Body of pancreas (tissue), 4 donors: ENCODE data around the gene CEND1.

ENCODE experiments used
- POLR2A ChIP-seq, 3 donors: fragments of 450-650 bp; IDR thresholded peaks; one replicate each; pipeline ENCODE4 v1.6.1; 2016; ENCODE audit warnings: antibody characterized with exemption in 3 of 3, mild to moderate bottlenecking in 2 of 3
- TF ChIP-seq, protein P1 (sequence below), 7 experiments: fragments of 450-650 bp in 4 of 7; fragments of 200-600 bp in 3 of 7; sonication (generic) in 3 of 7; IDR thresholded peaks; one replicate each; pipeline ENCODE4 v1.5.1; 2016 to 2019; ENCODE audit warnings: antibody characterized with exemption in 7 of 7

DNA sequence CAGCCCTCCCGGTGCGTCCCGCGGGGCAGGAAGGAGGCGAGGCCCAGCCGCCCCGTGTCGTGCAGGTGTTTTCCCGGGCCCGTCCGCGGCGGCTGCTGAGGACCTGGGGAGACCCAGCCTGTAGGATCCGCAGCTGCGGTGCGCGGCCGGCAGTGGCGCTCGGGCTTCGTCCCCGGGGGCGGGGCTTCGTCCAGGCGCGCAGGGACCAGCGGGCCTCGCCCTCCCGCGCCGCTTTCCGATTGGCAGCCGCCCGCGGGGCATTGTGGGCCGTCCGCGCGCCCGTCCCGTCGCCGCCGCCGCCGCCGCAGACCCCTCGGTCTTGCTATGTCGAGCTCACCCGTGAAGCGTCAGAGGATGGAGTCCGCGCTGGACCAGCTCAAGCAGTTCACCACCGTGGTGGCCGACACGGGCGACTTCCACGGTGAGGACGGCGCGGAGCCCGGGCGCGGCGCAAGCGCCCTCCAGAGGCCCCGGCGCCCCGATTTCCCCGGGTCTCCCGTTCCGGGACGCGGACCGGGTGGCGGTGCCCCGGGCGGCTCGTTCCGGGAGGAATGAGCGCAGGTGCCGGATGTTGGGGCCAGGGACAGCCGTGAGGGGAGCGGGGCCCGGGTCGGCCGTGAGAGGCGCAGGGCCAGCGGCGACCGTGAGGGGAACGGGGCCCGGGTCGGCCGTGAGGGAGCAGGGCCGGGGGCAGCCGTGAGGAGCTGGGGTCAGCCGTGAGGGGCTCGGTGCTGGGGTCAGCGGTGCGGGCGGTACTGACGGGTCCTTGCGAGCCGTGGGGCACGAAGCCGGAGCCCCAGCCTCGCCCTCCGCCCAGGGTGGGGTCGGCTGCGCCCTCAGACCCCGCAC lies 42.5 kb downstream of the CEND1 start, which contains the start of gene TALDO1:
- TF ChIP-seq, protein P1, sequence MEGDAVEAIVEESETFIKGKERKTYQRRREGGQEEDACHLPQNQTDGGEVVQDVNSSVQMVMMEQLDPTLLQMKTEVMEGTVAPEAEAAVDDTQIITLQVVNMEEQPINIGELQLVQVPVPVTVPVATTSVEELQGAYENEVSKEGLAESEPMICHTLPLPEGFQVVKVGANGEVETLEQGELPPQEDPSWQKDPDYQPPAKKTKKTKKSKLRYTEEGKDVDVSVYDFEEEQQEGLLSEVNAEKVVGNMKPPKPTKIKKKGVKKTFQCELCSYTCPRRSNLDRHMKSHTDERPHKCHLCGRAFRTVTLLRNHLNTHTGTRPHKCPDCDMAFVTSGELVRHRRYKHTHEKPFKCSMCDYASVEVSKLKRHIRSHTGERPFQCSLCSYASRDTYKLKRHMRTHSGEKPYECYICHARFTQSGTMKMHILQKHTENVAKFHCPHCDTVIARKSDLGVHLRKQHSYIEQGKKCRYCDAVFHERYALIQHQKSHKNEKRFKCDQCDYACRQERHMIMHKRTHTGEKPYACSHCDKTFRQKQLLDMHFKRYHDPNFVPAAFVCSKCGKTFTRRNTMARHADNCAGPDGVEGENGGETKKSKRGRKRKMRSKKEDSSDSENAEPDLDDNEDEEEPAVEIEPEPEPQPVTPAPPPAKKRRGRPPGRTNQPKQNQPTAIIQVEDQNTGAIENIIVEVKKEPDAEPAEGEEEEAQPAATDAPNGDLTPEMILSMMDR (IDR thresholded peaks at IDR 0.05), result peak in 5 of 7 experiments; percentile 13 to 54 (median 22)
- peak; percentile 72 to 81 (median 78) for TF ChIP-seq POLR2A (IDR thresholded peaks at IDR 0.05)
